Body of pancreas (tissue), 4 donors: ENCODE results near the gene IGFBP6. TPM values are rescaled to one million over a fixed set of nuclear protein-coding genes. Genes with fewer than 3 reads are reported as not detected.
A peak's percentile ranks its signal among the peaks of the same experiment; 100 is the strongest.

ENCODE experiments used
- ATAC-seq: fragments of 150-250 bp; one replicate; pipeline ENCODE4 v1.9.1; 2016
- DNase-seq, 4 donors: peaks; one replicate each; pipeline ENCODE4 v3.0.0-alpha.2; 2019
- H3K27ac ChIP-seq, 4 donors: fragments of 200-600 bp; sonication (generic); 1 replicate in 3 of 4; 2 replicates in 1 of 4; pipeline versions ENCODE4 v1.5.1 to v1.6.1; 2016 to 2019; ENCODE audit warnings: mild to moderate bottlenecking in 1 of 4, mixed read lengths in 1 of 4, moderate library complexity in 1 of 4
- H3K27me3 ChIP-seq, 2 donors: fragments of 200-600 bp; sonication (generic); one replicate each; pipeline ENCODE4 v1.6.0; 2016; ENCODE audit warnings: mild to moderate bottlenecking in 1 of 2
- H3K36me3 ChIP-seq, 2 donors: fragments of 200-600 bp; sonication (generic); replicated peaks in 1 of 2; 2 replicates each; pipeline ENCODE4 v1.5.1; 2016; ENCODE audit warnings: low read depth in 2 of 2; ENCODE audit not compliant: insufficient read depth in 1 of 2
- H3K4me1 ChIP-seq: fragments of 200-600 bp; sonication (generic); one replicate; pipeline ENCODE4 v1.6.0; 2016
- H3K4me3 ChIP-seq, 2 donors: fragments of 200-600 bp; sonication (generic); 1 replicate in 1 of 2; 2 replicates in 1 of 2; pipeline ENCODE4 v1.5.1; 2016 to 2019
- H3K9me3 ChIP-seq, 3 donors: fragments of 200-600 bp; sonication (generic); 1 replicate in 2 of 3; 2 replicates in 1 of 3; pipeline ENCODE4 v1.5.1; 2016
- POLR2A ChIP-seq, 3 donors: fragments of 450-650 bp; IDR thresholded peaks; one replicate each; pipeline ENCODE4 v1.6.1; 2016; ENCODE audit warnings: antibody characterized with exemption in 3 of 3, mild to moderate bottlenecking in 2 of 3
- WGBS, 2 donors: methylation state at CpG; one replicate each; pipeline ENCODE4 v1.1.5; 2017; 5-methylcytosine and 5-hydroxymethylcytosine counted together
- intact Hi-C: fragments of 100-400 bp; cut with DNase I; formaldehyde crosslinking; loops from one replicate; pipeline ENCODE4 v1.15.1; 2023
- total RNA-seq, 2 donors: library from RNA; depleted of rRNA; stranded (reverse); fragments of >200 nt; gene quantifications; one replicate each; pipeline ENCODE4 v1.1.0, GENCODE V29; 2016
- TF ChIP-seq, protein P1 (sequence below), 7 experiments: fragments of 450-650 bp in 4 of 7; fragments of 200-600 bp in 3 of 7; sonication (generic) in 3 of 7; IDR thresholded peaks; one replicate each; pipeline ENCODE4 v1.5.1; 2016 to 2019; ENCODE audit warnings: antibody characterized with exemption in 7 of 7

The IGFBP6 gene
- total RNA-seq, 2 donors from 2014 or later = 154 to 204 TPM

DNA sequence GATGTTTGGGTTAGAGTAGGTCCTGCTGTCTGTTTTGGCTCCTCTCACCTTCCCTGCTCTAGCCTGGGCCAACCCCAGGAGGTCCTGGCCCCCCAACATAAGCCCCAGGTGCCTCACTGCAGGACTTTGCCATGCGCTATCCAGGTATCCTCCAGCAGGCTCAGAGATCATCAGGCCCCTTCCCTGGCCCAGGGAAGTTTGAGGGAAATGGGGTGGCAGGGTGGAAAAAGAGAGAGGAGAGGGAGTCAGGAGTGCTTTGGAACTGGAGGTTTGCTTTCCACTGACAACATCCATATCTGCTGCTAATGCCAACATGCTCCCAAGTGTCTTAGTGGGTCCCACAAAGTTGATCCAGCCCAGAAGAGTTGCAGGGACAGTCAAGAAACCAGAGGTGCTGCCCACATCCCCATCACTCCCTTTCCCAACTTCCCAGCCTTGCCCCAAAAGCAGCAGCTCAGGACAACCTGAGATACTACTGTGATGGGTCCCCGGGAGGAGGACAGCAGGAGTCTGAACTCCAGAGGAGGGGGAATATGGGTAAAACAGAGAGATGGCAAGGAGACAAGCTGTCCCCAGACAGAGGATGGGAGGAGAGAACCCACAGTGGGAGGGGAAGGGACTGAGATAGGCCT, 46.9 kb upstream of the IGFBP6 start:
- 35 to 62% methylated on average over 2 of the region's 2 CpGs for WGBS, 2 donors
- peak overlapping the region; percentile 95 to 99 (median 98) for H3K27ac ChIP-seq
- intact Hi-C loops = no loop called here
- no peaks in the 10 kb centered on the region for H3K27me3 ChIP-seq
- peak overlapping the region; percentile 14 to 34 for H3K4me3 ChIP-seq
- ATAC-seq = no peak
- DNase-seq = no peak
- no peaks in the 10 kb centered on the region for H3K9me3 ChIP-seq
- H3K36me3 ChIP-seq = no peaks in the 10 kb centered on the region
- TF ChIP-seq, protein P1, sequence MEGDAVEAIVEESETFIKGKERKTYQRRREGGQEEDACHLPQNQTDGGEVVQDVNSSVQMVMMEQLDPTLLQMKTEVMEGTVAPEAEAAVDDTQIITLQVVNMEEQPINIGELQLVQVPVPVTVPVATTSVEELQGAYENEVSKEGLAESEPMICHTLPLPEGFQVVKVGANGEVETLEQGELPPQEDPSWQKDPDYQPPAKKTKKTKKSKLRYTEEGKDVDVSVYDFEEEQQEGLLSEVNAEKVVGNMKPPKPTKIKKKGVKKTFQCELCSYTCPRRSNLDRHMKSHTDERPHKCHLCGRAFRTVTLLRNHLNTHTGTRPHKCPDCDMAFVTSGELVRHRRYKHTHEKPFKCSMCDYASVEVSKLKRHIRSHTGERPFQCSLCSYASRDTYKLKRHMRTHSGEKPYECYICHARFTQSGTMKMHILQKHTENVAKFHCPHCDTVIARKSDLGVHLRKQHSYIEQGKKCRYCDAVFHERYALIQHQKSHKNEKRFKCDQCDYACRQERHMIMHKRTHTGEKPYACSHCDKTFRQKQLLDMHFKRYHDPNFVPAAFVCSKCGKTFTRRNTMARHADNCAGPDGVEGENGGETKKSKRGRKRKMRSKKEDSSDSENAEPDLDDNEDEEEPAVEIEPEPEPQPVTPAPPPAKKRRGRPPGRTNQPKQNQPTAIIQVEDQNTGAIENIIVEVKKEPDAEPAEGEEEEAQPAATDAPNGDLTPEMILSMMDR (IDR thresholded peaks at IDR 0.05) = no peak
- TF ChIP-seq POLR2A (IDR thresholded peaks at IDR 0.05) = no peak
- peaks cover 90% of the 10 kb centered on the region for H3K4me1 ChIP-seq

DNA sequence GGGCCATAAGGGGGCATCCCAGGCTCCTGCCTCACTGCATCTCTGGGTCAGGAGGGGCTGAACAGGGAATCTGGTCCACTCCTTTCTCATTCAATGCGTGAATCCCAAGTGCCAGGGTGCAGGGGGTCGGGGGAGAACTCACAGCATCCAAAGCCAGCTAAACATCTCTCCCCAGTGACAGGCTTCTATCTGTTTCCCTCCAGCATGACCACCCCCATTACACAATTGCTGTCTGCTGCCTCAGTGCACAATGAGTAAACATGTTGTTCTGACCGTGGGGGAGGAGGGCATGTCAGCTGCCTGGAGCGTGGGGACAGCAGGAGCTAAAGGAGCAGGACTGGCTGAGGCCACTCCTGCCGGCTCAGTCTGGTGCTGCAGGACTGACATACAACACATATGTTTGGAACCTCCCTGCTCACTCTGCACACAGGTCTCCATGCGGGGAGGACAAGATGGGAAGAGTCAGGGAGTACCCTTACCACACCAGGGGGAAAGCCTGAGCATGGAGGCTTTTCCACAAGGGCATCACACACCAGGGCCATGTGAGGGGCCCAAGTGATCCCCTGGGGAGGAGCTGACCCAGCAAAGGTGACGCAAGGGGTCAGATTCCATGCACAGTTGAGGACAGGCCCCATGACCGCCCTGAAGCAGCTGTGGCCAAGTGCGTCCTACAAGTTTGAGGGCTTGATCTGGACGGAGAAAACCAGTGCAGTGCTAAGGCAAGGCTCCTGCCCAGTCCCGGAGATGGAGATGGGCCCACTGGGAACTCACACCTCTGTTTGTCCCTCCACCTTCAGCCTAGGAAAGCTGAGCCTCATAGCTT, 46.2 kb upstream of the IGFBP6 start:
- peaks cover 83% of the 10 kb centered on the region for H3K4me1 ChIP-seq
- TF ChIP-seq POLR2A (IDR thresholded peaks at IDR 0.05) = peak; percentile 27 to 46 (median 42)
- TF ChIP-seq, protein P1 (IDR thresholded peaks at IDR 0.05) = peak in 3 of 7 experiments; percentile 34 to 37 (median 35)
- ATAC-seq = no peak

DNA sequence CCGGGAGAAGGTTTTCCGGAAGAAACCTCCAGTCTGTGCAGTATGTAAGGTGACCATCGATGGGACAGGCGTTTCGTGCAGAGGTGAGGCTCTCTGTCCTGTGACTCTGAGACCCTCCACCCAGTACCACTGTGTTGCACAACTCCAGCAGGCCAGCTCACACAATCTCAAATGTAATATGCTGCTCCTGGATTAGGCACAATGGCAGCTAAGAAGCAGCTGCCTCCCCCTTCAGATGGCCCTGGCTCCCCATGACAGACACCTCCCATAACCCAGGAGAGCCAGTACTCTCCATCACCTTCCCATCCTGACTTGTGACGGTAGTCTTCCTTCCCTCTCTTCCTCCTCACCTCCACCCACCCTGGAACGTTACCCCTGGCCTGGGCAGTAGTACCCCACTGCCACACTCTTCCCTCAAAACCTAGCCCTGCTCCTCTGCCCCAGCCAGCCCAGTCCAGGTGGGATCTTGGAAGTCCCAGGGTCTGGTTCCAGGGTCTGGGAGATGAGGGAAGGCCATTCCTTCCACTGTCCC, 45.5 kb upstream of the IGFBP6 start:
- Histone ChIP-seq H3K27ac (peak overlapping the region; percentile 95 to 99 (median 98)), H3K36me3 (no peaks in the 10 kb centered on the region), H3K4me3 (no peak overlapping the region), H3K4me1 (peaks cover 79% of the 10 kb centered on the region), H3K9me3 (no peaks in the 10 kb centered on the region), H3K27me3 (no peaks in the 10 kb centered on the region)
- DNase-seq = peak in 1 of 4 donors; percentile 14
- no peak for ATAC-seq
- 18 to 22% methylated on average over 4 to 7 of the region's 7 CpGs for WGBS, 2 donors
- intact Hi-C loops = no loop called here
- TF ChIP-seq, protein P1 (IDR thresholded peaks at IDR 0.05) = no peak
- TF ChIP-seq POLR2A (IDR thresholded peaks at IDR 0.05) = no peak

More for the DNA sequence above, 46.2 kb upstream of the IGFBP6 start:
- Histone ChIP-seq H3K36me3 (no peaks in the 10 kb centered on the region), H3K27me3 (no peaks in the 10 kb centered on the region), H3K27ac (peak overlapping the region; percentile 95 to 99 (median 98)), H3K9me3 (no peaks in the 10 kb centered on the region), H3K4me3 (no peak overlapping the region)
- 13 to 16% methylated on average over 10 to 11 of the region's 11 CpGs for WGBS, 2 donors
- peak; percentile 55 to 81 (median 74) for DNase-seq
- intact Hi-C loops = no loop called here

DNA sequence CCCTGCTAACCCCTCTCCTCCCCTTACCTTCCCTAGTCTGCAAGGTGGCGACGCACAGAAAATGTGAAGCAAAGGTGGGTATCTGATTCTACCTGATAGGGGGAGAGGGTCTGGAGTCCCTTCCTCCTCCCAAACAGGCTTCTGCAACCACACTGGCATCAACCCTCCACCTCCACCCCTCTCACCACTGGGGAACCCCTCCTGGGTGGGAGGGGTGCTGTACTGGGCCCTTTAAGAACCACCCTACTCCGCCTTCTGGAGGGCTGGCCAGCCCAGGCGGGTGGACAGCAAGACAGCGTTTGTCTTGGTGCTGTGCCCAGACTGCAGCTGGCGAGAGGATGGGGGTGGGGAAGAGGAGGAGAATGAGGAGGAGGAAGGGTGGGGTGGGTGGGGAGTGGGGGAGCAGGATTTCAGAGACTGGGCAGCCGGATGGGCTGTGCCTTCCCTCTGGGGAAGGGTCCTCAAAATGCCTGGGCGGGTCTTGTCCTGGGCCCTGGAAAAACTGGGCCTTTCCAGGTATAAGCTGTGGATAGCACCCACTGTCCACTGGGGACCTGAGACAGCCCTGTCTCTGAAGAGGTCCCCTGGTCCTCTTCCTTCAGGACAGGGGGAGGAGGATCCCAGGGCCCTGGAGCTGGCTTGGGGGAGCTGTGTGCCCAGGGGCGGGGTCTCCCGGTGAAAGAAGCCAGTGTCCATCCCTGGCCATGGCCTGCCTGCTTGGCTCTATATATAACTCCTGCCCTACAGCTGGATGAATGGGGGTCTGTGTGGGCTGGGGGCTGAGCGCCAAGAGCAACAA, 44.8 kb upstream of the IGFBP6 start:
- Histone ChIP-seq H3K36me3 (no peaks in the 10 kb centered on the region), H3K27me3 (no peaks in the 10 kb centered on the region), H3K4me3 (no peak overlapping the region), H3K27ac (peak overlapping the region; percentile 95 to 99 (median 98)), H3K9me3 (no peaks in the 10 kb centered on the region), H3K4me1 (peaks cover 77% of the 10 kb centered on the region)
- 21 to 35% methylated on average over 4 to 11 of the region's 11 CpGs for WGBS, 2 donors
- TF ChIP-seq, protein P1 (IDR thresholded peaks at IDR 0.05) = no peak
- TF ChIP-seq POLR2A (IDR thresholded peaks at IDR 0.05) = peak in 1 of 3 donors; percentile 33
- peak; percentile 29 for ATAC-seq
- intact Hi-C loops = no loop called here
- DNase-seq = peak; percentile 91 to 95 (median 94)
